Body of pancreas (tissue), 4 donors: ENCODE results near the gene GOLGA3. TPM values are rescaled to one million over a fixed set of nuclear protein-coding genes. Genes with fewer than 3 reads are reported as not detected.

ENCODE experiments used
- ATAC-seq: fragments of 150-250 bp; one replicate; pipeline ENCODE4 v1.9.1; 2016
- DNase-seq, 4 donors: peaks; one replicate each; pipeline ENCODE4 v3.0.0-alpha.2; 2019
- H3K27ac ChIP-seq, 4 donors: fragments of 200-600 bp; sonication (generic); 1 replicate in 3 of 4; 2 replicates in 1 of 4; pipeline versions ENCODE4 v1.5.1 to v1.6.1; 2016 to 2019; ENCODE audit warnings: mild to moderate bottlenecking in 1 of 4, mixed read lengths in 1 of 4, moderate library complexity in 1 of 4
- H3K27me3 ChIP-seq, 2 donors: fragments of 200-600 bp; sonication (generic); one replicate each; pipeline ENCODE4 v1.6.0; 2016; ENCODE audit warnings: mild to moderate bottlenecking in 1 of 2
- H3K36me3 ChIP-seq, 2 donors: fragments of 200-600 bp; sonication (generic); replicated peaks in 1 of 2; 2 replicates each; pipeline ENCODE4 v1.5.1; 2016; ENCODE audit warnings: low read depth in 2 of 2; ENCODE audit not compliant: insufficient read depth in 1 of 2
- H3K4me1 ChIP-seq: fragments of 200-600 bp; sonication (generic); one replicate; pipeline ENCODE4 v1.6.0; 2016
- H3K4me3 ChIP-seq, 2 donors: fragments of 200-600 bp; sonication (generic); 1 replicate in 1 of 2; 2 replicates in 1 of 2; pipeline ENCODE4 v1.5.1; 2016 to 2019
- H3K9me3 ChIP-seq, 3 donors: fragments of 200-600 bp; sonication (generic); 1 replicate in 2 of 3; 2 replicates in 1 of 3; pipeline ENCODE4 v1.5.1; 2016
- CTCF ChIP-seq, 7 experiments: fragments of 450-650 bp in 4 of 7; fragments of 200-600 bp in 3 of 7; sonication (generic) in 3 of 7; IDR thresholded peaks; one replicate each; pipeline ENCODE4 v1.5.1; 2016 to 2019; ENCODE audit warnings: antibody characterized with exemption in 7 of 7
- POLR2A ChIP-seq, 3 donors: fragments of 450-650 bp; IDR thresholded peaks; one replicate each; pipeline ENCODE4 v1.6.1; 2016; ENCODE audit warnings: antibody characterized with exemption in 3 of 3, mild to moderate bottlenecking in 2 of 3
- WGBS, 2 donors: methylation state at CpG; one replicate each; pipeline ENCODE4 v1.1.5; 2017; 5-methylcytosine and 5-hydroxymethylcytosine counted together
- intact Hi-C: fragments of 100-400 bp; cut with DNase I; formaldehyde crosslinking; loops from one replicate; pipeline ENCODE4 v1.15.1; 2023
- total RNA-seq, 2 donors: library from RNA; depleted of rRNA; stranded (reverse); fragments of >200 nt; gene quantifications; one replicate each; pipeline ENCODE4 v1.1.0, GENCODE V29; 2016

The GOLGA3 gene
- total RNA-seq, 2 donors from 2014 or later = 57.3 to 98.6 TPM

GRCh38 chr12:132734206-132734605 is 94.5 kb downstream of the GOLGA3 start:
- no peaks in the 10 kb centered on the region for H3K4me1 ChIP-seq
- H3K27me3 ChIP-seq = no peaks in the 10 kb centered on the region
- TF ChIP-seq POLR2A (IDR thresholded peaks at IDR 0.05) = no peak
- no peak for TF ChIP-seq CTCF (IDR thresholded peaks at IDR 0.05)
- ATAC-seq = no peak
- WGBS, 2 donors = 78 to 87% methylated on average over 10 of the region's 10 CpGs
- no peak for DNase-seq
- peaks cover 11 to 51% of the 10 kb centered on the region in 2 donors for H3K36me3 ChIP-seq
- intact Hi-C loops = no loop called here
- H3K4me3 ChIP-seq = no peak overlapping the region
- no peak overlapping the region for H3K27ac ChIP-seq
- H3K9me3 ChIP-seq = no peaks in the 10 kb centered on the region

GRCh38 chr12:132731574-132731973 is 97.1 kb downstream of the GOLGA3 start:
- DNase-seq (no peak), ATAC-seq (no peak)
- no peak for TF ChIP-seq CTCF (IDR thresholded peaks at IDR 0.05)
- no peak for TF ChIP-seq POLR2A (IDR thresholded peaks at IDR 0.05)
- intact Hi-C loops = no loop called here
- 88 to 92% methylated on average over 17 of the region's 17 CpGs for WGBS, 2 donors
- Histone ChIP-seq H3K27ac (no peak overlapping the region), H3K36me3 (peaks cover 11 to 52% of the 10 kb centered on the region in 2 donors), H3K4me1 (no peaks in the 10 kb centered on the region), H3K9me3 (no peaks in the 10 kb centered on the region), H3K27me3 (no peaks in the 10 kb centered on the region), H3K4me3 (no peak overlapping the region)

- no peak for DNase-seq
- intact Hi-C loops = no loop called here
- peaks cover 7 to 56% of the 10 kb centered on the region in 2 donors for H3K36me3 ChIP-seq
- H3K27me3 ChIP-seq = no peaks in the 10 kb centered on the region
- H3K27ac ChIP-seq = no peak overlapping the region
- TF ChIP-seq CTCF (IDR thresholded peaks at IDR 0.05) = no peak
- TF ChIP-seq POLR2A (IDR thresholded peaks at IDR 0.05) = no peak
- no peaks in the 10 kb centered on the region for H3K9me3 ChIP-seq
- 96 to 97% methylated on average over 9 to 11 of the region's 11 CpGs for WGBS, 2 donors
- no peaks in the 10 kb centered on the region for H3K4me1 ChIP-seq
- H3K4me3 ChIP-seq = no peak overlapping the region
- no peak for ATAC-seq
These were observed 98.3 kb downstream of the GOLGA3 start for GRCh38 chr12:132730353-132730752.

- intact Hi-C loops = no loop called here
- no peak for ATAC-seq
- Histone ChIP-seq H3K4me1 (no peaks in the 10 kb centered on the region), H3K27me3 (no peaks in the 10 kb centered on the region), H3K36me3 (peaks cover 4 to 54% of the 10 kb centered on the region in 2 donors), H3K9me3 (no peaks in the 10 kb centered on the region), H3K27ac (no peak overlapping the region), H3K4me3 (no peak overlapping the region)
- TF ChIP-seq CTCF (IDR thresholded peaks at IDR 0.05) (no peak), POLR2A (IDR thresholded peaks at IDR 0.05) (no peak)
- no peak for DNase-seq
- WGBS, 2 donors = 86 to 89% methylated on average over 23 to 24 of the region's 24 CpGs
These were observed 98.9 kb downstream of the GOLGA3 start for GRCh38 chr12:132729541-132730320.

GRCh38 chr12:132728502-132728901 is 100.2 kb downstream of the GOLGA3 start:
- ATAC-seq (no peak), DNase-seq (no peak)
- Histone ChIP-seq H3K9me3 (no peaks in the 10 kb centered on the region), H3K4me3 (no peak overlapping the region), H3K27ac (no peak overlapping the region), H3K4me1 (no peaks in the 10 kb centered on the region), H3K36me3 (peaks cover 4 to 45% of the 10 kb centered on the region in 2 donors), H3K27me3 (no peaks in the 10 kb centered on the region)
- TF ChIP-seq CTCF (IDR thresholded peaks at IDR 0.05) (no peak), POLR2A (IDR thresholded peaks at IDR 0.05) (no peak)
- WGBS, 2 donors = 94 to 95% methylated on average over 3 to 7 of the region's 7 CpGs
- intact Hi-C loops = no loop called here
